GM18498 (cell line): Measurements from ENCODE around the gene RS1.
A peak's percentile ranks its signal among the peaks of the same experiment; 100 is the strongest.

Experiments
- ATAC-seq: cut with Tn5 transposase; IDR thresholded peaks from one replicate; pipeline ENCODE4 v1.9.1; 2021; ENCODE audit warnings: mild to moderate bottlenecking, moderate library complexity; ENCODE audit not compliant: unreplicated experiment

Gene RS1

GRCh38 chrX:18674417-18674787 lies 2.5 kb upstream of the RS1 start:
- peak; percentile 46 for ATAC-seq

GRCh38 chrX:18668071-18668835 lies 3.7 kb downstream of the RS1 start:
- no peak for ATAC-seq

GRCh38 chrX:18666614-18667013 lies 5.3 kb downstream of the RS1 start:
- no peak for ATAC-seq

- ATAC-seq, result no peak
Measured at GRCh38 chrX:18664947-18665346, 7.0 kb downstream of the RS1 start.

- no peak for ATAC-seq
Measured at GRCh38 chrX:18661273-18661672, 10.6 kb downstream of the RS1 start.

GRCh38 chrX:18654875-18655836 lies 16.8 kb downstream of the RS1 start:
- ATAC-seq, result no peak

- ATAC-seq, result no peak
Measured at GRCh38 chrX:18652636-18653035, 19.3 kb downstream of the RS1 start.

- no peak for ATAC-seq
Measured at GRCh38 chrX:18650662-18651061, 21.2 kb downstream of the RS1 start.

GRCh38 chrX:18649498-18649951 lies 22.4 kb downstream of the RS1 start:
- ATAC-seq, result no peak

GRCh38 chrX:18647621-18648020 lies 24.3 kb downstream of the RS1 start:
- ATAC-seq, result no peak

GRCh38 chrX:18643853-18644252 lies 28.1 kb downstream of the RS1 start:
- ATAC-seq, result no peak

- no peak for ATAC-seq
Measured at GRCh38 chrX:18643243-18643642, 28.7 kb downstream of the RS1 start.

- no peak for ATAC-seq
Measured at GRCh38 chrX:18640686-18641085, 31.2 kb downstream of the RS1 start.

GRCh38 chrX:18639280-18639679 lies 32.6 kb downstream of the RS1 start:
- no peak for ATAC-seq

- ATAC-seq, result no peak
Measured at GRCh38 chrX:18638398-18638797, 33.5 kb downstream of the RS1 start.

GRCh38 chrX:18630934-18631333 lies 41.0 kb downstream of the RS1 start:
- ATAC-seq, result no peak

GRCh38 chrX:18624599-18624998 lies 47.3 kb downstream of the RS1 start:
- ATAC-seq, result no peak

- no peak for ATAC-seq
Measured at GRCh38 chrX:18620349-18620748, 51.6 kb downstream of the RS1 start.

- no peak for ATAC-seq
Measured at GRCh38 chrX:18619288-18619687, 52.6 kb downstream of the RS1 start.

- no peak for ATAC-seq
Measured at GRCh38 chrX:18617407-18617750, 54.5 kb downstream of the RS1 start.

GRCh38 chrX:18616688-18617406 lies 55.1 kb downstream of the RS1 start:
- ATAC-seq, result no peak
